HG03558 (cell line): Measurements from ENCODE around the gene COL23A1.
"Not testable (repeated sequence)": the region's sequence is repeated elsewhere in the genome, so short reads cannot be mapped to it uniquely, and the experiment has no call there.

Experiments
- ATAC-seq: cut with Tn5 transposase; IDR thresholded peaks from one replicate; pipeline ENCODE4 v1.9.1; 2021; ENCODE audit warnings: moderate number of reproducible peaks; ENCODE audit not compliant: unreplicated experiment; ENCODE audit errors: extremely low read depth

COL23A1 gene

GRCh38 chr5:178319541-178320041, 270.6 kb downstream of the COL23A1 start:
- no peak for ATAC-seq

GRCh38 chr5:178318893-178319292, 271.3 kb downstream of the COL23A1 start:
- no peak for ATAC-seq

- no peak for ATAC-seq
Measured at GRCh38 chr5:178318382-178318781, 271.8 kb downstream of the COL23A1 start.

GRCh38 chr5:178317727-178318126, 272.5 kb downstream of the COL23A1 start:
- ATAC-seq = not testable (repeated sequence)

DNA sequence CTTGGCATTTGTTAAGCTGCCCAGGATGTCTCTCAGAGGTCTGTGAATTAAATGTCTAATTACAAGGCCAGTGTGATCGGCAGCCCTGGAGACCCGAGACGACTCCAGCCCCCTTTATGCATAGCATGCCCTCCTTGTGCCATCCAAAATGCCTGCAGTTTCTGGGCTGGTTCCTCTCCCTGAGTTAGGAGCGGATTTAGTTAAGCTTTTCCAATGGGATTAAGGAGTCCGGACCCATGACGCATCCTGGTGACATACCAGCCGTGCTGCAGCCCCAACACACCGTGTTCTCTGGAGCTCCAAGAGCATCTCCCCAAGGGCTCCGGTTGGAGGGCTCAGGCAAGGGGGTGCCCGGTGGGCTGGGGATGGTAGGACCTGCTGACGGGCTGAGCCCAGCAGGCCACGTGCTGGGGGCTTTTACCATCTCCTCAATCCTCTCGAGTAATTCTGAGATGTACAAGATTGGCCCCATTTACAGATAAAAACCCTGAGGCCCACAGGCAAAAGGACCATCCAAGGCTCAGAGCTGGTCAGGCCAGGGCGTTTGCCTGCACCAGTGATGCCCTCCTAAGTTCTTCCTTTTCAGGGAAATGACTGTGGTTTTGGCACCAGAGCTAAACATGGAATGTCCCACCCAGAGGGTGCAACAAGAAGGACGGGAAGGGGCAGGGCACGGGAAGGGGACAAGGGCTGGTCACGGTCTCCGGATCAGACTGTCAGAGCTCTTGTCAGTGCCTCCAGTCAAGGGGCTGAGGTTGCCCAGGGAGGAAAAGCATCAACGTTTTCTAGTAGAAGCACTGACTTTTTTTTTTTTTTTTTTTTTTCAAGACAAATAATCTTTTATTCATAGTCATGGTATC, 275.0 kb downstream of the COL23A1 start:
- ATAC-seq = no peak

- no peak for ATAC-seq
Measured at GRCh38 chr5:178314061-178314660, 276.0 kb downstream of the COL23A1 start.

- no peak for ATAC-seq
Measured at GRCh38 chr5:178313316-178313715, 276.9 kb downstream of the COL23A1 start.

GRCh38 chr5:178312880-178313282, 277.3 kb downstream of the COL23A1 start:
- ATAC-seq = no peak

DNA sequence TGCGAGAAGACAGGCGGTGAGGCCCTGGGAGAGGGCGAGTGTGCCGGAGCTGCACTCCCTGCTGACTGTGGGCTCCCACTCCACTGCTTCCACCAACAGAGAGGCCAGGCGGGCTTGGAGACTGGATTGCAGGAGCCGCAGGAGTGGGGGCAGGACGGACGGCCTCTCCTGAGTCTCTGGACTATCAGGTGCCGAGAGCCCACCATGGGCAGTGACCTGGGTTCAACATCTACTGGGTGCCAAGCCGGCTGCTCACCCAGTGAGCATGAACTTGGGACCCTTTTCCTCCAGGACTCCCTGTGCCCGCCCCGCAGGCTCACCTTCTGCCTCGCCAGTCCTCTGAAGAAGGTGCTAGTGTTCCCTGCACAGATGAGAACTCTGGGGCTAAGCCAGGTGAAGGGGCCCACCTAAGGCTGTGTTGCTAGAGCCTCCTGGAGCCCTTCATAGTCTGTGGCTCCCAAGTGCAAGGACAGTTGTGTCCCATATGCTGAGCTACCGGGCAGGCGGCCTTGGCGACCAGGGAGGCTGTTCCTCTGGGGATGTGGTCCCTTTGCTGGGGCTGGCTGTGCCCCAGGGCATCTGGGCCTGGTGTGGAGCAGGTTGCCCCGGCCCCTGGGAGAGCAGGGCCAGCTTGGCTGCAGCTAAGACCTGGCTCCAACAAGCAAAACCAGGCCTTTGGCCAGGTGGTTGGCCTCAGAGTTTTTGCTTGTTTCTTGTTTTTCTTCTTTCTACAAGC, 279.9 kb downstream of the COL23A1 start:
- no peak for ATAC-seq

- no peak for ATAC-seq
Measured at GRCh38 chr5:178309271-178310013, 280.8 kb downstream of the COL23A1 start.

DNA sequence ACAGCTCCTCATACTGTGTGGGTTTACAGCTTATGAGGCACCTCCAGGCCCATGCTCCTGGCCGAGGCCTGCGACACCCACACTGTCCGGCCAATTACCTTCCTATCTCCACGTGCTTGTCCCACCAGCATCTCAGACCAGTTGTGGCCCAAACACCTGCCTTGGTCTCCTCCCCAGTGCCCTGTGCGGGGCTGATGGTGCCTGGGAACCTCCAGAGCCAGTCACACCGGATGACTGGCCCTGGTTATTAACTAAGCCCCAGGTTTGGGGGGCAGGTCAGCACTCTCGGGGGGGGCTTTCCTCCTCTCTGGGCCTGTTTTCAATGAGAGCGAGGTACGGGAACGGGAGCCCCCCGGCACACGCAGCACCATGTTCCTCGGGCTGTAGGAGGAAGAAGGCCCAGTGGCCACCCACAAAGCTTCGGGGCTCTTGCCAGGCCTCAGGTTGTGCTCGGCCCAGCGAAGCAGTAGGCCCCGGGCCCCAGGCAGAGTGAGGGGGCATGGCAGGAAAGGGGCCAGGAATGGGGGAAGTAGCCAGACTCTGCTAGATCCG, 281.6 kb downstream of the COL23A1 start:
- no peak for ATAC-seq

DNA sequence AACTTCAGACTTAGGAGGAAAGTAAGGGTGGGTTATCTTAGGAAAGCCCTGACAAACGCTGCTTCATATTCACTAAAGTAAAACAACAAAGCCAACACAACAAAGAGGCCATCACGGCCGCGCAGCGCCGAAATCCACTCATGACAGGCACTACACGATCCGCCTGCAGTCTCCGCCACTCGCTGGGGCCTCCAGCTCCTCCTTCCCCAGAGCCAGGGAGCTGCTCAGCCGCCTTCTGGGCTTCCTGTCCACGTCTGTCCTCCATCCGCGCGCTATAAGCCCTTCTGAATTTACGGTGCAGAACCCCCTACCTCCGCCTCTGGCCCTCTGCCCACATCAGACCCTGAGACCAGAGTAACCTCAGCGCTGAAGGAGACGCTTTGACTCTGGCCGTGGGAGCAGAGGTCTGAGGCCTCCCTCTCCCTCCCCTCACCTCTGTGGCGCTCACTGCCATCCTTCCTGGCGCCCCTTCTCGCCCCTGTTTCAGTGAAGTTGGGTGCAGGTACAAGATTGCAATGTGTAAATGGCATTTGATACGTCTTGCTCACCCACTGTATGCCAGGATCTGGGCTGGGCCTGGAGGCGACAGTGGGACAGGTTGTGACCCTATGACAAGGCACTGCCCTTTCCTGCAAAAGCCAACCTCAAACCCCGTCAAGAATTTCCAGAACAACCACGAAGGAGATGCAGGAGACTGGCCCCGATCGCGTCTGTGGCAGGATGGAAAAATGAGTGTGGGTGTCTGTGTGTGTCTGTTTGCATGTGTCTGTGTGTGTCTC, 282.7 kb downstream of the COL23A1 start:
- no peak for ATAC-seq

DNA sequence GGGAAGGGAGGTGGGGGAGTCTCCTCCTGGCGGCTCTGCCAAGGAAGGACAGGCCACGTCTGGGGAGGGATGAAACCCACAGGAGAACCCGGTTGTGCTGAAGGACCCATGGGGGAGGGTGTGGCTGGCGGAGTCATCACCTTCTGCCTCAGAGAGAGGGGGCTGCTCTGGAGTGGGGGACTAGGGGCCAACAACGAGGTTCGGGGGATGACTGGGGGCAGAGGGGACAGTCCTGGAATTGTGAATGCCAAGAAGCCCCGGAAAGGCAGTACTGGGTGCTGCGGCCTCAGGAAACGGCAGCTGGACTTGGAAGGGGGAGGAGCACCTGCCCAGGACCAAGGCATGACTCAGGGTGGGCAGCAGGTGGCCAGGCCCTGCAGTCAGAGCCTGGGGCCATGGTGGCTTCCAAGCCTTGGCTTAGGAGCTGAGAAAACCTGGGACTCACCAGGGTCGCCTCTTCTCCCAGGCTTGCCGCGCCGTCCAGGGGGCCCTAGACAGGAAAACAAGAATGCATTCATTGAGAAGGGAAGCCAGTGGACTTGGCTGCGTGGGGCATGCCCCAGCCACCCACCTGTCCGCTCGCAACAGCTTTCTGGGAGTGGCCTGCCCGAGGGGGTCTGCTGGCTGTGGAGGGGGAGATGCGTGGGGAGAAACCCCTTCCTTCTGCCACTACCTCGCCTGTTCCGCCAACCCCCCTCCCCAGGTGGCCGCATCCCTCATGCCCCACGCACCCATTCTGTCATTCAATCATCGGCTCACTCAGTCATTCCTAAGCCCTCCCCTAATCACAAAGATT, 283.6 kb downstream of the COL23A1 start:
- no peak for ATAC-seq

DNA sequence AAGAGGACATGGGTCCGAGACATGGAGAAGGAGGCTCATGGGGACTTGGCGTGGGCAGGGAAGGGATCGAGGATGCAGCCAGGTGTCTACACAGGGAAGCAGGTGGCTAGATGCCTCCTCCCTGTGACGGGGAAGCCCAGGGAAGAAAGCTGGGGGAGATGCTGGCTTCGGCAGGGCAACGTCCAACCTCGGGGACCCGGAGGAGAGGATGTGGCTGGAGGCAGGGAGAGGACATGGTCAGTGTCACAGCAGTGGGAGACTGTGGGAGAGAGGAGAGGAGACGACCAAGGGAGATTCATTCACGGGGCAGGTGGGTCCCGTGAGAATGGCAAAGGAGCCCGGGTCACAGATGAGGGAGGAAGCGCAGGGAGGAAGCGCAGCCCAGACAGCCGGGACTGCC, 284.4 kb downstream of the COL23A1 start:
- ATAC-seq = no peak

GRCh38 chr5:178304761-178305645, 285.2 kb downstream of the COL23A1 start:
- ATAC-seq = no peak

GRCh38 chr5:178304016-178304415, 286.2 kb downstream of the COL23A1 start:
- no peak for ATAC-seq

GRCh38 chr5:178302321-178302720, 287.9 kb downstream of the COL23A1 start:
- ATAC-seq = not testable (repeated sequence)
